CD14-positive monocyte (primary cell): ENCODE results near the gene C1S. TPM values are rescaled to one million over a fixed set of nuclear protein-coding genes. Genes with fewer than 3 reads are reported as not detected.
A peak's percentile ranks its signal among the peaks of the same experiment; 100 is the strongest.

Experiments used
- DNase-seq, 3 donors: peaks; one replicate each; pipeline ENCODE4 v3.0.0-alpha.2; 2011 to 2022
- H2AFZ ChIP-seq: 2 replicates; pipeline ENCODE4 v1.6.0; 2012; ENCODE audit warnings: mild to moderate bottlenecking, low read depth, low read length, inconsistent platforms; ENCODE audit not compliant: insufficient read depth, poor library complexity, severe bottlenecking
- H3K27ac ChIP-seq, 2 donors: 1 replicate in 1 of 2; 2 replicates in 1 of 2; pipeline ENCODE4 v1.5.1; 2012 to 2013; ENCODE audit warnings: low read length in 2 of 2, control low read depth in 1 of 2, inconsistent platforms in 1 of 2, low read depth in 1 of 2, mild to moderate bottlenecking in 1 of 2
- H3K27me3 ChIP-seq, 2 donors: one replicate each; pipeline versions ENCODE4 v1.6.0 to v1.6.1; 2011 to 2013; ENCODE audit warnings: low read length in 2 of 2; ENCODE audit not compliant: control insufficient read depth in 2 of 2, insufficient read depth in 2 of 2
- H3K36me3 ChIP-seq, 2 donors: replicated peaks in 1 of 2; 1 replicate in 1 of 2; 2 replicates in 1 of 2; pipeline versions ENCODE4 v1.5.1 to v1.6.1; 2012 to 2013; ENCODE audit warnings: low read length in 2 of 2, control low read depth in 1 of 2, inconsistent platforms in 1 of 2, mild to moderate bottlenecking in 1 of 2; ENCODE audit not compliant: insufficient read depth in 2 of 2, control insufficient read depth in 1 of 2
- H3K4me1 ChIP-seq, 2 donors: 1 replicate in 1 of 2; 2 replicates in 1 of 2; pipeline versions ENCODE4 v1.5.1 to v1.6.1; 2012 to 2013; ENCODE audit warnings: low read length in 2 of 2, control low read depth in 1 of 2, inconsistent platforms in 1 of 2, mild to moderate bottlenecking in 1 of 2, moderate library complexity in 1 of 2; ENCODE audit not compliant: insufficient read depth in 2 of 2, control insufficient read depth in 1 of 2
- H3K4me2 ChIP-seq: replicated peaks from 2 replicates; pipeline ENCODE3; 2012; ENCODE audit warnings: low read length, moderate library complexity, mild to moderate bottlenecking; ENCODE audit not compliant: poor library complexity, severe bottlenecking; ENCODE audit errors: extremely low read depth
- H3K4me3 ChIP-seq, 3 experiments: fragments of 200-600 bp in 1 of 3; sonication (generic) in 1 of 3; replicated peaks in 1 of 3; 1 replicate in 2 of 3; 2 replicates in 1 of 3; pipeline ENCODE4 v1.5.1; 2011 to 2013; ENCODE audit warnings: low read length in 3 of 3, mild to moderate bottlenecking in 3 of 3, control low read depth in 2 of 3, low read depth in 2 of 3, inconsistent platforms in 1 of 3, moderate library complexity in 1 of 3
- H3K79me2 ChIP-seq: 2 replicates; pipeline ENCODE4 v1.6.0; 2012; ENCODE audit warnings: mild to moderate bottlenecking, control low read depth, inconsistent platforms, low read length, moderate library complexity; ENCODE audit not compliant: insufficient read depth
- H3K9ac ChIP-seq: 2 replicates; pipeline ENCODE4 v1.6.0; 2017; ENCODE audit warnings: low read length, mild to moderate bottlenecking; ENCODE audit not compliant: insufficient read depth, poor library complexity, severe bottlenecking
- H3K9me3 ChIP-seq, 2 donors: replicated peaks in 1 of 2; 1 replicate in 1 of 2; 2 replicates in 1 of 2; pipeline versions ENCODE4 v1.5.1 to v1.6.1; 2012 to 2013; ENCODE audit warnings: low read length in 2 of 2, control low read depth in 1 of 2; ENCODE audit not compliant: control insufficient read depth in 1 of 2, insufficient read depth in 1 of 2
- H4K20me1 ChIP-seq: 2 replicates; pipeline ENCODE4 v1.6.0; 2012; ENCODE audit warnings: mild to moderate bottlenecking, low read length, control low read depth, moderate library complexity; ENCODE audit not compliant: insufficient read depth
- H3K27ac Mint-ChIP-seq, 7 donors: one replicate each; pipeline ENCODE4 v1.8.0; 2020; ENCODE audit warnings: mild to moderate bottlenecking in 7 of 7, mixed read lengths in 7 of 7, moderate library complexity in 6 of 7, inconsistent platforms in 2 of 7
- H3K27me3 Mint-ChIP-seq, 3 donors: one replicate each; pipeline ENCODE4 v1.8.0; 2021 to 2022; ENCODE audit warnings: low read depth in 3 of 3, mild to moderate bottlenecking in 3 of 3, mixed read lengths in 3 of 3, moderate library complexity in 3 of 3, inconsistent platforms in 1 of 3
- H3K36me3 Mint-ChIP-seq, 2 donors: one replicate each; pipeline ENCODE4 v1.8.0; 2020; ENCODE audit warnings: mixed read lengths in 2 of 2, inconsistent platforms in 1 of 2, mild to moderate bottlenecking in 1 of 2
- H3K4me1 Mint-ChIP-seq: one replicate; pipeline ENCODE4 v1.8.0; 2020; ENCODE audit warnings: mild to moderate bottlenecking, mixed read lengths
- H3K4me3 Mint-ChIP-seq, 2 donors: one replicate each; pipeline ENCODE4 v1.8.0; 2020; ENCODE audit warnings: mild to moderate bottlenecking in 2 of 2, mixed read lengths in 2 of 2, moderate library complexity in 1 of 2
- H3K9me3 Mint-ChIP-seq, 7 donors: one replicate each; pipeline ENCODE4 v1.8.0; 2020 to 2022; ENCODE audit warnings: mixed read lengths in 7 of 7, mild to moderate bottlenecking in 6 of 7, moderate library complexity in 6 of 7, inconsistent platforms in 2 of 7
- WGBS: methylation state at CpG from one replicate; pipeline ENCODE4 v1.1.5; 2013; ENCODE audit warnings: missing lambda C conversion rate; ENCODE audit not compliant: insufficient coverage; 5-methylcytosine and 5-hydroxymethylcytosine counted together
- intact Hi-C, 2 donors: fragments of 100-400 bp; cut with micrococcal nuclease; formaldehyde crosslinking; loops; one replicate each; pipeline versions ENCODE4 v1.15.0 to v1.15.1; 2023
- polyA plus RNA-seq, 3 donors: library from polyadenylated mRNA; depleted of rRNA in 1 of 3; unstranded in 2 of 3; stranded (reverse) in 1 of 3; fragments of 300-500 nt in 2 of 3; fragments of >200 nt in 1 of 3; fragmentation: Illumina TruSeq in 2 of 3; gene quantifications; 1 replicate in 2 of 3; 2 replicates in 1 of 3; pipeline ENCODE4 v1.2.3, GENCODE V29; 2012 to 2021
- TF ChIP-seq, protein P1 (sequence below): fragments of 200-600 bp; IDR thresholded peaks from one replicate; pipeline ENCODE4 v1.8.0; 2022; ENCODE audit warnings: antibody characterized with exemption, mild to moderate bottlenecking

Gene C1S
- polyA plus RNA-seq, 3 donors = 1.00 TPM; not detected in 2

DNA sequence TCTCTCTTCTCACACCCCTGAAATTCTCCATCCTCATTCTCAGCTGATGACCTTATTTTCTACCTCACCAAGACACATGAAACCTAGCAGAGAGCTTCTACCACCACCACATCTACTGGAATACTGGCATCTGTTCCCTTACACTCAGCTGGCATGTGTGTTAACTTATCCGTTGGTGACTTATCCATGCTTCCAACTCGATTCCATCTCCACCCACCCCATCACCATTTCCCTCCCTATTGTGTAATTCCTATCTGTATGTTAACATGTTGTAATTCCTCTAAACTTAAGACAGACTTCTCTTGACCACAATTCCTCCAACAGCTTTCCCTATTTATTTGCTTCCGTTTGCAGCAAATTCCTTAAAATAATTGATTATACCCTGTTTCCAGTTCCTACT, 15.4 kb downstream of the C1S start:
- Histone ChIP-seq H3K36me3 (no peaks in the 10 kb centered on the region), H3K27ac (no peak overlapping the region), H3K9me3 (no peaks in the 10 kb centered on the region), H3K4me3 (no peak overlapping the region), H3K9ac (no peak overlapping the region), H2AFZ (no peak overlapping the region), H3K79me2 (no peaks in the 10 kb centered on the region), H3K27me3 (no peaks in the 10 kb centered on the region), H3K4me1 (no peaks in the 10 kb centered on the region), H3K4me2 (no peak overlapping the region), H4K20me1 (no peaks in the 10 kb centered on the region)
- no peak for DNase-seq
- WGBS = 79% methylated on average over 1 of the region's 3 CpGs
- Mint-ChIP-seq H3K4me3 (no peak overlapping the region), H3K36me3 (no peaks in the 10 kb centered on the region), H3K27ac (no peak overlapping the region), H3K27me3 (peaks cover 0 to 8% (median 3%) of the 10 kb centered on the region in 3 donors), H3K4me1 (no peaks in the 10 kb centered on the region), H3K9me3 (no peaks in the 10 kb centered on the region)
- TF ChIP-seq, protein P1, sequence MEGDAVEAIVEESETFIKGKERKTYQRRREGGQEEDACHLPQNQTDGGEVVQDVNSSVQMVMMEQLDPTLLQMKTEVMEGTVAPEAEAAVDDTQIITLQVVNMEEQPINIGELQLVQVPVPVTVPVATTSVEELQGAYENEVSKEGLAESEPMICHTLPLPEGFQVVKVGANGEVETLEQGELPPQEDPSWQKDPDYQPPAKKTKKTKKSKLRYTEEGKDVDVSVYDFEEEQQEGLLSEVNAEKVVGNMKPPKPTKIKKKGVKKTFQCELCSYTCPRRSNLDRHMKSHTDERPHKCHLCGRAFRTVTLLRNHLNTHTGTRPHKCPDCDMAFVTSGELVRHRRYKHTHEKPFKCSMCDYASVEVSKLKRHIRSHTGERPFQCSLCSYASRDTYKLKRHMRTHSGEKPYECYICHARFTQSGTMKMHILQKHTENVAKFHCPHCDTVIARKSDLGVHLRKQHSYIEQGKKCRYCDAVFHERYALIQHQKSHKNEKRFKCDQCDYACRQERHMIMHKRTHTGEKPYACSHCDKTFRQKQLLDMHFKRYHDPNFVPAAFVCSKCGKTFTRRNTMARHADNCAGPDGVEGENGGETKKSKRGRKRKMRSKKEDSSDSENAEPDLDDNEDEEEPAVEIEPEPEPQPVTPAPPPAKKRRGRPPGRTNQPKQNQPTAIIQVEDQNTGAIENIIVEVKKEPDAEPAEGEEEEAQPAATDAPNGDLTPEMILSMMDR = no peak
- intact Hi-C loops = no loop called here

DNA sequence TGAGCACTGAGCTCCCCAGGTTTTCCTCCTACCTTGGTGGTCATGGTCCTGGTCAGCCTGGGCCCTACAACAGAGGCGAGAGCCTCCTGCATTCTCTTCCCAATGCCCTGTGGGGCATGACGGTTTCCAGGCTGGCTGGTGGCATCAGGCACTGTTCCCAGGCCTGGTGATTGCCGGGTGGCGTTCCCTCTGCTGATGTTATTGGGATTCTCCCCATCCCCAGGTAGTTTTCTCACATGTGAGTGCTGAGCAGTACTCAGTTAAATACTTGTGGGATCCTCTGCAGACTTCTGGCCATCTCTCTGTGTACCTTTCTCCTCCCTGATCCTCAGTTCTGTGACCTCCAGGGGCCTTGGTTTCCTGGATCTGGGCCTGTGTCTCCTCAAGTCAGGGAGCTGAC, 16.0 kb downstream of the C1S start:
- Histone ChIP-seq H3K4me3 (no peak overlapping the region), H3K79me2 (no peaks in the 10 kb centered on the region), H3K27me3 (no peaks in the 10 kb centered on the region), H3K4me1 (no peaks in the 10 kb centered on the region), H3K36me3 (no peaks in the 10 kb centered on the region), H4K20me1 (no peaks in the 10 kb centered on the region), H3K27ac (no peak overlapping the region), H2AFZ (no peak overlapping the region), H3K9me3 (no peaks in the 10 kb centered on the region), H3K9ac (no peak overlapping the region), H3K4me2 (no peak overlapping the region)
- H3K4me3 Mint-ChIP-seq = no peak overlapping the region
- H3K36me3 Mint-ChIP-seq = no peaks in the 10 kb centered on the region
- H3K27ac Mint-ChIP-seq = peak overlapping the region in 1 of 7 donors; percentile 41
- DNase-seq = no peak
- 100% methylated on average over 2 of the region's 4 CpGs for WGBS
- TF ChIP-seq, protein P1 = no peak
- peaks cover 0 to 8% (median 3%) of the 10 kb centered on the region in 3 donors for H3K27me3 Mint-ChIP-seq
- no peaks in the 10 kb centered on the region for H3K9me3 Mint-ChIP-seq
- intact Hi-C loops = no loop called here
- H3K4me1 Mint-ChIP-seq = no peaks in the 10 kb centered on the region
